Mucosa of descending colon (tissue), 3 donors: ENCODE measurements around the gene DUSP7. TPM values are rescaled to one million over a fixed set of nuclear protein-coding genes. Genes with fewer than 3 reads are reported as not detected.

ENCODE experiments used
- ATAC-seq: fragments of 200-7000 bp; cut with Tn5 transposase; one replicate; pipeline ENCODE4 v1.9.1; 2020; ENCODE audit warnings: mild to moderate bottlenecking, moderate library complexity
- DNase-seq, 3 donors: peaks; one replicate each; pipeline ENCODE4 v3.0.0-alpha.2; 2020
- H3K36me3 ChIP-seq: fragments of 200-600 bp; one replicate; pipeline ENCODE4 v1.8.0; 2021; ENCODE audit warnings: low read depth, mild to moderate bottlenecking
- H3K4me1 ChIP-seq: fragments of 200-600 bp; one replicate; pipeline ENCODE4 v1.8.0; 2021; ENCODE audit warnings: low read depth, mild to moderate bottlenecking
- H3K4me3 ChIP-seq: fragments of 200-600 bp; one replicate; pipeline ENCODE4 v1.8.0; 2021; ENCODE audit warnings: mild to moderate bottlenecking
- H3K9me3 ChIP-seq: fragments of 200-600 bp; one replicate; pipeline ENCODE4 v1.8.0; 2021; ENCODE audit warnings: mild to moderate bottlenecking
- CTCF ChIP-seq: fragments of 200-600 bp; IDR thresholded peaks from one replicate; pipeline ENCODE4 v1.8.0; 2022; ENCODE audit warnings: antibody characterized with exemption, mild to moderate bottlenecking
- intact Hi-C, 2 donors: fragments of 100-400 bp; cut with DNase I in 1 of 2; cut with micrococcal nuclease in 1 of 2; formaldehyde crosslinking; loops; one replicate each; pipeline versions ENCODE4 v1.11.0 to v1.11.1; 2022; cut with DNase I, micrococcal nuclease
- total RNA-seq, 3 donors: library from RNA; stranded (reverse); fragmentation: NEBNext Ultra II Directional in 2 of 3; extraction: Animal tissue kit (Norgen Biotek cat#: 25700) in 2 of 3; gene quantifications; one replicate each; pipeline versions ENCODE4 v1.2.1 to v1.2.4, GENCODE V29; 2021 to 2023
- donor health status: DM: no; HTN: no; CAD: no; lungs with moderate emphysema.
- donor health status: DM: no; HTN: no; CAD: no.
- donor health status: DM: no; HTN: yes; CAD: no.

DUSP7 gene
- total RNA-seq, 3 donors from 2014 or later = 6.9 to 12.3 (median 8.0) TPM

DNA sequence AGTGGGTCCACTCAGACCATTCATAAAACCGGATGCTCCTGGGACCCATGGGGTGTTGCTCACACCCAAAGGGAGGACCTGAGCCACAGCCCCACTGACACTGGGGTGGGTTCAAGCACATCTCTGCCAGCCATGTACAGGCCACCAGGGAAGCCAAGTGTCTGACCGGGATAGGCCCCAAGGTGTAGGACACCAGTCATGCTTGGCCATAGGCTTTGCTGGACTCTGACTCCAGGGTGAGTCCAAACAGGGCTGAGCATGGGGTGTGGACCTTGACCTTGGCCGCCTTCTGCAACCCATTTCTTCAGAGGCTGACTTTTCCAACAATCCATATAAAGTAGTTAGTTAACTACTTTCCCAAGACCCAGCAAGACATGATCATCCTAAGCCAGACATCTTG, 31.4 kb upstream of the DUSP7 start:
- DNase-seq (peak in 2 of 3 donors; percentile 21 to 30), ATAC-seq (peak; percentile 63)
- H3K4me1 ChIP-seq = no peaks in the 10 kb centered on the region
- no peak overlapping the region for H3K4me3 ChIP-seq
- no peaks in the 10 kb centered on the region for H3K36me3 ChIP-seq
- intact Hi-C loops = no loop called here
- no peak for TF ChIP-seq CTCF
- no peaks in the 10 kb centered on the region for H3K9me3 ChIP-seq

DNA sequence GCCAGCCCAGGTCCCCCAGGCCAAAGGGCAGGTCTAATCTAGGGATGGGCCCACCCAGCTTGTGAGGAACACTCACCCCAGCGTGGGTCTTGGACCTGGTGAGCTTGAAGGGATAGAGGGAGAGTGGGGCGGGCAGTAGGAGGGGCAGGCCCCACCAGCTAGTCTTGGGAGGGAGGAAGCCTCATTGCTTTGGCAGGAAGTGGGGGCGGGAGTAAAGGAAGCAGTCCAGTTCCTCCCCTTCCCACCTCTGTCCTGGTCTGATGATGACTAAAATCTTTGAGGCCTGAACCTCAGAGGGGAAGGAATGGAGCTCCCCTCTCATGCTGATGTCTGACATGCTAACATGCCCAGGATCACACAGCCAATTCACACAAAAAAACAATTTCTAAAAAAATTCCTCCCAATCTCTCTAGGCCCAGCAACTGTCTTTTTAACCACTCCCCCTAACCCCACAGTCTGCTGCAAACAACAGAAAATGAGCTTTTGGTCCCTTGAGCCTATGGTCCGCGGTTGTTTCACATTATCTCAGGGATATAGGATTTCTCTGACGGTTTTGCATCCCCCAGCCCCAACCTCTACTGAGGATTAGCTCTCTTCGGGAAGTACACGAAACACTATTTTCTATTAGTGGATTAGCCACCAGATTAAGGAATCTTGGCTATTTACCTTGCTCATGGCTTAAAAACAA, 30.7 kb upstream of the DUSP7 start:
- ATAC-seq (no peak), DNase-seq (peak in 2 of 3 donors; percentile 12 to 13)
- Histone ChIP-seq H3K4me1 (no peaks in the 10 kb centered on the region), H3K9me3 (no peaks in the 10 kb centered on the region), H3K36me3 (no peaks in the 10 kb centered on the region), H3K4me3 (no peak overlapping the region)
- no peak for TF ChIP-seq CTCF
- intact Hi-C loops = no loop called here

DNA sequence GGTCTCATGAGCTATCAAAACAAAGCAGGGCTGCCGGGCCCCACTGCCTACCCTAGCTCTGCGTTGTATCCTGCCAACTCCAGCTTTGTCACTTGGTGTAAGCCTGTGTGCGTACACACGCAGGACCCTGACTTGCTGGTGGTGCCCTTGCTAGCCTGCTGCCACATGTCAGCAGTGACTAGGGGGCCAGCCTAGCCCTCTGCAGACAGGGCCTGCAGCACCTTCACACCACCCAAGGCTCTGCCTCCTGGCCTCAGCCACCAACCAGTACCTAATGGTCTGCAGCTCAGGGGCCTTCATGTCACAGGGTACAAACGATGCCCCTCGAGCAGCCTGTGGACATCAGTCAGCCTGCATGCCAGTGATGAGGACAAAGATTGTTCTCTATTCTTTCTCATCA, 30.1 kb upstream of the DUSP7 start:
- no peak overlapping the region for H3K4me3 ChIP-seq
- intact Hi-C loops = no loop called here
- no peaks in the 10 kb centered on the region for H3K4me1 ChIP-seq
- peak in 1 of 3 donors; percentile 34 for DNase-seq
- H3K36me3 ChIP-seq = no peaks in the 10 kb centered on the region
- no peak for ATAC-seq
- no peaks in the 10 kb centered on the region for H3K9me3 ChIP-seq
- TF ChIP-seq CTCF = no peak

DNA sequence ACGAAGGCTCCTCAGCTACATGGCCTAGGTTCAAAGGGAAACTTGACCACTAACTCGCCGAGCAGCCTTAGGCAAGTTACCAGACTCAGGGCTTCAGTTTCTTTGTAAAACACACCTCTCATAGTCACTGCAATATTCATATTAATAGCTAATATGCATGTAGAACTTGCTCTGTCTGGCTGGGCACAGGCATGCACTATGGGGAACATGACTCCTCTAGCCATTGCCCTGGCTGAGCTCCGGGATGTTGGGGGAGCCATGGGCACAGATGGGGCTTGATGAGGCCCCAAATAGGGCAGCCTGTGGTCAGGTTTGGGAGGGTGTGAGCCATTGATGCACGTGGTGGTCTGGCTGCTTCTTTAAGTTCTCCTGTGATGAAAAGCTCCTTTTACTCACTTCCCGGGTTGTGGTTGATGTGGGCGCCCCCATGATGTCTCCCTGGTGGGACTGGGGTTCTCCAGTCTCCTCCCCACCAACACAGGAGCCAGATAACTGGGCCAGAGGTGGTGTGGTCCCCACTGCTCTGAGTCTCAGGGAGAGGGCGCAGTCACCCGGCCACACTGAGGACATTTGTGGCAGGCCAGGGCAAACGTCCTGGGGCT, 29.4 kb upstream of the DUSP7 start:
- intact Hi-C loops = no loop called here
- Histone ChIP-seq H3K9me3 (no peaks in the 10 kb centered on the region), H3K4me1 (no peaks in the 10 kb centered on the region), H3K36me3 (no peaks in the 10 kb centered on the region), H3K4me3 (no peak overlapping the region)
- DNase-seq = peak in 2 of 3 donors; percentile 13 to 16
- no peak for ATAC-seq
- TF ChIP-seq CTCF = no peak

GRCh38 chr3:52084954-52085680, 28.7 kb upstream of the DUSP7 start:
- no peaks in the 10 kb centered on the region for H3K4me1 ChIP-seq
- H3K36me3 ChIP-seq = no peaks in the 10 kb centered on the region
- H3K4me3 ChIP-seq = no peak overlapping the region
- no peaks in the 10 kb centered on the region for H3K9me3 ChIP-seq
- no peak for ATAC-seq
- intact Hi-C loops = no loop called here
- no peak for TF ChIP-seq CTCF
- peak in 2 of 3 donors; percentile 12 to 29 for DNase-seq
